HuH-7 (cell line): ENCODE results near the gene MTM1.

ENCODE experiments used
- DNase-seq: peaks from one replicate; pipeline ENCODE4 v3.0.0; 2011; ENCODE audit warnings: low spot score

The MTM1 gene

GRCh38 chrX:150715184-150715583 lies 146.8 kb downstream of the MTM1 start:
- no peak for DNase-seq

GRCh38 chrX:150719621-150720020 lies 151.2 kb downstream of the MTM1 start:
- no peak for DNase-seq
